Measurements from ENCODE around the gene RAB11FIP5.
"Not testable (repeated sequence)": the region's sequence is repeated elsewhere in the genome, so short reads cannot be mapped to it uniquely, and the experiment has no call there.

RAB11FIP5 gene

DNA sequence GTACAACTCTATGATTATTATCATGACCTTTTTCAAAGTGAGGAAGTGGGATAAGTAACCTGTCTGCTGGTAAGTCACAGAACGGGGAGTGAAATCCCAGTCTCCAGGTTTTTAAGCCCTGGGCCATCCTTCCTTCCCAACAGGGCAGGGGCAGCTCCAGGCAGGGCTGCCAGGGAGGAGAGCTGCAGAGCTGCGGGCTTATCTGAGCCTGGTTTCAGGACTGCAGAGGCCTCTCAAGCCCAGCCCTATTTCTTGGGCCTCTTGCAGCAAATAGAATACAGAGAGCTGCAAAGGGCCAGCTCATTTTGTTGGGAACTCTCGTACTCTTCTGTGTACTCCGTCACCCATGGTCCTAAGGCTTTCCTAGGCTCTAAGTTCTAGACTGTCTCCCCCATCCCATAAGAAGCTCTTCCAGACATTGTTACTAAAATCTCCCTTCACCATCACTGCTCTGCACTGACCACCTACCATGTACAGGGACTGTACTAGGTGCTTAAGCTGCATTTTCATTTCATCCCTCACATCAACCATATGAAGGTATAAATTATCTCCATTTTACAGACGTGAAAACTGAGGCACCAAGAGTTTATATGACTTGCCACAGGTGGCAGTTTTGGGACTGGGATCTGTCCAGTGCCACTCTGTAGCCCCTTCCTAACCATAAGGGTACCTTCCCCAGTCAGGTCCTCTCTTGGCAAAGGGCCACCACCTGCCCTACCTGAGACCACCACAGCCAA, 3.1 kb downstream of the RAB11FIP5 start:
- no peak for DNase-seq

DNA sequence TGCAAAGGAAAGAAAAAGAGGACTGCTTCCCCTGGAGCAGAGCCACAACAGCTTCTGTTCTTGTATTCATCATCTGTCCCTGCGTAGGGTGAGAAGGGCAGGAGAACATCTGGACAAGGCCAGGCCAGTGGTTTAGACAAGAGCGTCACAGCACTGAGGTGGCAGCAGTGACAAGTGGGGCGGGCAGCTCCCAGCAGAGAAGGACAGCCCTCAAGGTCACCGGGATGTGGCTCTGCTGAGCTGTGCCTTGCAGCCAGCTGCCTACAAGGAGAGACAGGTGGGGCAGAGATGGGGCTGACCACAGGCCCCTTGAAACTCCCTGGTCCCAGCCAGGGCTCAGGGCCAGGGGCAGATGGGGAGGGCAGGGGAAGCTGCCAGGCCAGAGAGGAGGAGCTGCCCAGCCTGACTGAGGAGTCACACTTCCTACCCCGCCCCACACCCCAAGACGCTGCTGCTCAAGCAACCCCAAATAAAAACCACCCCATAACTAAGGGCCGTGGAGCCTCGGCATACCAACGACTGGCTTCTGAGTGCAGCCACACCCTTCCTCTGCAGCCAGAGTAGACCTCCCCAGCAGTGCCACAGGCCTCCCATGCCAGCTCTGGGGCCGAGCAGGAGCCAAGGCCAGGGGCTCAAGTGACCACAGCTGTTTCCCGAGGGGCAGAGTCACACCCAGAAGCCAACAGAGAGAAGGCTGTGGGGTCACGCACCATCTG, 5.4 kb downstream of the RAB11FIP5 start:
- no peak for DNase-seq

DNA sequence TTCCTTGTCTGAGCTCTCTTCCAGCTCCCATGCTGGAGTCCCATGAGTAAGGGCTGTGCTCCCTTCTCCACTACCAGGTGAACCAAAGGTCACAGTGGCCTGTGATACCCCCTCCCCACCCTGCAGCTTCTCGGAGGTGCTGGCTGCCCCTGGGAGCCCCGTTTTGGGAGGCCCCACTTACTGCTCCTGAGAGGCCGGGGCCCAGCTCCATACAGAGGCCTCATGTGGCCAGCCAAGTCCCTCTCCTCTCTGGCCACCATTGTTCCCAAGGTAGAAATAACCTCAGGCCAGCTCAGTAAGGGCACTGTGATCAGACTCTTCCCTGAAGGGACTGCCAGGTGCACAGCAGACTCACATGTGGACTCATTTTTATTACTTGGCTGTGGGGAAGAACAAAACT, 6.0 kb downstream of the RAB11FIP5 start:
- DNase-seq: no peak

DNA sequence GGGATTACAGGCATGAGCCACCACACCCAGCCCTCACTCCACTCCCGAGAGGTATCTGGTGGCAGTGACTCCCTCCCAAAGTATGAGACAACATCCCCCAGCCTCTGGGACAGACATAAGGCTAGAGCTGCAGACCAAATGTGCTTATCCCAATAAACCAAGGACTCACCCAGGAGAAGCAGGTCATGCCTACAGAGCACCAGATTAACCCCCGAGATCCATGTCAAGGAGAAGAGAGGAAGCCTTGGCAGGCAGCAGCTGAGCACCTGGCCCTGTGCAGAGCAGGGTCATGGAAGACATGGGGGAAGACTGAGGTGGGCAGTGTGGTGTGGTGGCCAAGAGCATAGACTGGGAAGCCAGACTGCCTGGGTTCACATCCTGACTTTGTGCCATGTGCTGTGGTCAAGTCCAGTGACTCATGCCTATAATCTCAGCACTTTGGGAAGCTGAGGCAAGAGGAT, 7.2 kb downstream of the RAB11FIP5 start:
- no peak for DNase-seq

DNA sequence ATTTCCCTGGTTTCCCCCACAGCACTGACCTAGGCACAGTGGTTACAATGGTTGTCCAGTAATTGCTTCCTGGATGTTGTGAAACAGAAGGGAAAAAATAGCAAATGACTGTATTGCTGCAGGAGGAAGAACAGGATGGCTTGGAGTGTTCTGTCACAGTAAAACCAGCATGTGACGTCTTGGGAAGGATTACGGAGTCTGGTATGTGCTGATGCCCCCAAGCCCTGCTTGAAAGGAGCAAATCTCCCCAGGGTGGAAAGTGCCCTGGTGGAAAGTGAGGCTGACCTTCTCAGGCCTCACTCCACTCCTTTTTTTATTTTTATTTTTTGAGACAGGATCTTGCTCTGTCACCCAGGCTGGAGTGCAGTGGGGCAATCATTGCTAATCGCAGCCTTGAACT, 7.8 kb downstream of the RAB11FIP5 start:
- DNase-seq: no peak

DNA sequence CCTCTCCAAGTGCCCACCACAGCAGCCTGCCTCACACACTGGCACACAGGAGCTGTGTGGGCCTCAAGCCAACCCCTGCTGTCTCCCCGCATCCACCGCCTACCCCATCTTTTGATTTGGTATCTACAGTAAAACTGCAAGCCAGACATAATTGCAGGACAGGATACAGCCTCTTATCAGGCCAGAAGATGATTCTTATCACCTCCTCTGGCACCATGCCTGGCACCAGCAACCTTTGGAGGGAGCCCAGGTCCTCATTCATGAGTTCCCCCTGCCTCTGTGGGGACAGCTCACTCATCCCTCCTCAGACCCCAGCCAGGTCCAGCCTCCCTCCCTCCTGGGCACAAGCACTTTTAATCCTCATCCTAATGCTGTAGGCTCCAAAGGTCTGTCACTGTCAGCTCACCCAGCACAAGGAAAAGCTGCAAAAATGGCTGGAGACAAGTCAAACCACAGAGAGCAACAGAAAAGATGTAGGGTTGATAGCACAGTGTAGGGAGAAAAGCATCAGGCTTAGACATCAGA, 9.7 kb downstream of the RAB11FIP5 start:
- DNase-seq: no peak

DNA sequence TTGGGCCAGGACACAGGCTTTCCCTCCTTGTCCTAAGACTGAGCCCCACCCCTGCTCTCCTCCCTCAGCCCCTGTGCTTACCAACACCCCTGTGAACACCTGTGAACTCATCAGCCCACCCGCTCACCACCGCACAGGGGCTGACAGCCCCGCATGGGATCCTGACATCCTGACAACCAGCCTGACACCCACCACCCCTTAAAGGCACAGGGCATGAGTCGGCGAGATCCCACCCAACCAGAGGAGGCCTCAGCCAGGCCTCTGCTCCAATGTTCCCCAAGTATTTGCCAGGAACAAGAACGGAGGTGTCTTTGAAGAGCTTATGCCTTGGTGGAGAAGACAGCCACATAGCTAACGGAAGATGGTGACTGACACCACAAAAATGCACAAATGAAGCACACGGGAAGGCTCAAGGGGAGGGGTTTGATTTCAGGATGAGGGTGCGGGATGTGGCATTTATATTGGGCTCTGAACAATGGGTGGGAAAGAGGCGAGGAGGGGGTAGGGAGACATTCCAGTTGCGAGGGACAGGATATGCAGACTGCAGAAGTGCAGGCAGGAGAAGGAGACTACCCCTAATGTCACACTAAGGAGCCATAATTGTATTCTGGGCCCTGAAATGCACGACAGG, 11.0 kb downstream of the RAB11FIP5 start:
- DNase-seq: no peak

DNA sequence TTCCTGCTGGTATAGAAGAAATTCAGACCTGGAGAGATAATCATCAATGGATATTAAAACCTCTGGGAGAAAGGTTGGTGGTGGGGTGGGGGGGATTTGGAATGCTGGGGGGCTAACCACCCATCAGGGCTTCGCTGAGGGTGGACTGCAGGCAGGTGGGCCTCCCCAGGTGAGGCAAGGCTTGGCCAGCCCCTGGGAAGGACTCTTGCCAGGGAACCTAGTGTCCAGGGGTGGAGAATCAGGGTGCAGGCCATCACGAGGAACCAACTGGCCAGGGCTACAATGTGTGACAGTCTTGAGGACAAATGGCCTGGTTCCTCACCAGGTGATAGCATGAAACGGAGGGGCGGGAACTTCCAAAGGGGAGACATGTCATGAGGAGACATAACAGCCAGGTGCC, 11.8 kb downstream of the RAB11FIP5 start:
- DNase-seq: no peak

DNA sequence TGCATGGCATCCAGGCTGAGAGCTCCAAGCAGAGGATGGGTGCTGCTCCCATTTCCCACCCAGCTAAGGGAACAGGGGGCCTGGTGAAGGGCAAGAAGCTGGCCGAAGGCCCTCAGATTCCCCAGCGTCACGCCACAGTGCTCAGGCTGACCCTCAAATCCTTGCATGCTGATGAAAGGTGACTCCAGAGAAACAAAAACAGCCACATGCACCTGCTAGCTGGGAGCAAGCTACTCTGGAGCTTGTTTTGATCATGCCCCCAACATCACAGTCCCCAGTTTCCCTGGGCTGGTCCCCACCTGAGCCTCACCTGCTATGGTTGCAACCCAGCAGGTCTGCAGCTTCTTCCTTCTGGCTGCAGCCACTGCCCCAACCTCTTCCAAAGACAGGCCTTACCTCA, 13.3 kb downstream of the RAB11FIP5 start:
- DNase-seq: no peak

DNA sequence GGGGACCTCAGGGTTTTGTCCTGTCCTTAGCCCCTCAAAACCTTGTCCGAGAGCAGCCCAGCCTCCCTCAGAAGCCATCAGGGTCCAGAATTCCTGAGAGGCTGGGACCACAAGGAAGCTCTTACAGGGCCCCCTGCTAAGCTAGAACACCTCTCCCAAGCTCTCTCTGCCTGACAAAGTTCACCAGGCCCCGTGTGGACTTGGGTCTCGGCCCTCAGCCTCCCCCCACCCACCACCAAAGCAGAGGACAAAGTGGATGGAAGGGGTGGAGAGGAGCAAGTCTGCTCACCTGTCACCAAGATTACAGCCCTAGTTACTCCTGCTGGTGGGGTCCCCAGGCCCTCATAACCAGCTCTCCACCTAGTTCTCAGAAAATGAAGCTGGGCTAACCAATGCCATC, 16.8 kb downstream of the RAB11FIP5 start:
- no peak for DNase-seq

DNA sequence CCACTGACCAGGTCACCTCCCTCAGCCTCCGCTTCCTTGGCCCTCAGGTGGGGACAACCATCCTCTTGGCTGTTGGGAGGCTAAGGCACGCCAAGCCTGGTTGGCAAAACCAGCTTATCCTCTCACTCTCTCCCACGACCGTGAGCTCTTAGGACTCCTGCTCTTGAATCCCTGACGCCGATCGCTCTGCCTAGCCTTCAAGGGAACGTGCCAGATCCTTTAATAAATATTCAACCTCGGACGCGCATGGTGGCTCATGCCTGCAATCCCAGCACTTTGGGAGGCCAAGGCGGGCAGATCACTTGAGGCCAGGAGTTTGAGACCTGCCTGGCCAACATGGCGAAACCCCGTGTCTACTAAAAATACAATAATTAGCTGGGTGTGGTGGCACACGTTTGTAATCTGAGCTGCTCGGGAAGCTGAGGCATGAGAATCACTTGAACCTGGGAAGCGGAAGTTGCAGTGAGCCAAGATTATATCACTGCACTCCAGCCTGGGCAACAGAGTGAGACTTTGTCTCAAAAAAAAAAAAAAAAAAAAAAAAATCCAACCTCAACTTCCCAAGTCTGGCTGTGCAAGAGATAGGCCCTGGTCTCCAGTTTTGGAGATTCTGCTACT, 19.0 kb downstream of the RAB11FIP5 start:
- DNase-seq: not testable (repeated sequence)

DNA sequence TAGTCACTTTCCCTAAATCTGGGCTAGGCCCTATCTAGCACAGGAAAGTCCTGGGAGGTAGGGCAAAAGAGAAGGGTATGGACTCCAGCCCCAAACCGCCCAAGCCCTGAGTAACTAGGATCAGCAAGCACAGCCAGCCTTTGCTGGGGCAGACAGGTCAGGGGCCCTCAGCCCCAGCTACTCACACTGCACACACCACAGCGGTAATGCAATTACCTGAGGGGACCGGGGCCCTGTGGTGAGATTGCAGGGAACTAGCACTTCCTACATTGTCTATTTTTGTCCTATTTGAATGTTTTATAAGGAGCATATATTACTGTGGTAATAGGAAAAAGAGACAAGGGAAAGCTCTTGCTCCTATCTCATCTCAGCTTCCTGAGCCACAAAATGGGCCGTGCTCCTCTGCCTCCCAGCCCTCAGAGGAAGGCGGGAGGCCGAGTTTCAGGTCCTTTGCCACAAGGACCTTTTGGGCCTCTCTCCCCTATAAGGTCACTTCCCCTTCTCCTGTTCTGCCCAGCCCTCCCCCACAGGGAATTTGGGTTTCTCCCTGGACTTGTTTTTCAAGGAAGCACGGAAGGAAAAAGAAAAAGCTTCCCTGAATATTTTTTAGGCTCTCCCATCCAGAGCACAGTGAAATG, 20.5 kb downstream of the RAB11FIP5 start:
- DNase-seq: no peak

DNA sequence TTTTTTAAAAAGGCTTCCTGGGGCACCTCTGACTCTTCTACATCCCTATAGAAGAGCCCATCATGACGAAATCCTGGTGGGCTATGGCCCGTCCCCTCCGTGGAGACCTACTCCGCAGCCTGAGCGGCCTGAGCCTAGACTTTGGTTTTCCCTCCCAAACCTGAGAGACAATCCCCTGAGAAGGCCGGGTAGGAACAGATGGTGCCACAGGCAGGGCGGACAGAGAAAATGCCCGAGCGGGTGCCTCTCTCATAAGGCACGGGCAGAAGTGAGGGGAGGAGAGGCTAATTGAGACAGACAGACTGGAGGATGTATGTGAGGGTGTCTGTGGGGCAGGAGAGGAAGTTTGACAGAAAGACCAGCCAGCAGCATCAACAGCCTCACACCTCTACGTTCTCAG, 21.1 kb downstream of the RAB11FIP5 start:
- no peak for DNase-seq

DNA sequence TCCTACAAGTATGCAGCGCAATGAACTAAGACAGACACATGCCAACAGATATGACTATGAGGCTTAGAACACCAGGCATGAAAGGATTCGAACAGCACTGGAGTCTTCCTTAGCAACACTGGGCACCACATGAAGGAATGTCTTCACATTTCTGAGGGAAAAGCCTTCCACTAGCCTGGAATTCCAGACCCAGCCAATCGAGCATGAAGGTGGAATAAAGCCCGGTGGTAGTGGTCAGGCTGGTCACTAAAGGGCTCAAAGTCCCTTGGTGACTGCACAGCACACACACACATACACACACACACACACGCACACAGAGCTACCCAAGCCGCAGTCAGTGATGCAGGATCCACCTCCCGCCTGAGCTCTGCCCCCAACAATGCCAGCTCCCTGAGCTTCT, 21.6 kb downstream of the RAB11FIP5 start:
- no peak for DNase-seq

DNA sequence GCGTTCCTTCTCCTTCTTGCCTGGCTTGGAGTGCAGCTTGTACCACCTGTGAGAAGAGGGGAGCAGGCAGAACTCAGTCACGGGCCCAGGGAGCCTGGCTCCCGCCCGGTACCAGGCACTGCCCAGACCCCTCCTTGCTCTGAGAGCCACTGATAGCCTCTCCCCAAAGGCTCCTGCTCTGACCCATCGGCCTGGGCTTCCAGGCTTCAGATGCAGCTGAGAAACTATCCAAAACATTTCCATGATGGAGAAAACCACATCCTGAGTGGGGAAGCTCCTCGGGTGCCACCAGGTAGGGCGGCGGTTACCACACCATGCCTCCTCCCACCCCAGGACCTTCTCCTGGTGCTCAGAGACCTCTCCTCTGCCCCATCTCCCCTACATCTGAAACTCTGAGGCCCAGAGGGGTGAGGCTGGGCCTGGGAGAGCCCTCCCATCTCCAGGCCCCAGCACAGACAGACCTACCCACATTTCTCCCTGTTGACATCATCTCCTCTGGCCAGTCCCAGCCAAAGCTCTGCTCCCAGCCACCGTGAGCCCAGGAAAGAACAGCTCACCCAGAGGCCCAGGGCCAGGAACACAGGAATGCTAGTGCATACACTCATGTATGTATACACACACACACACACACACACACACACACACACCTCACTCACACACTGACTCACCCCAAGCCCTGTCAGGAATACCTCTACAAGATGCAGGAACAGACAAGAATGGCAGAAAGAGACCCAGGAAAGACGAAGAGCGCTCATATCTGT, 23.3 kb downstream of the RAB11FIP5 start:
- no peak for DNase-seq

DNA sequence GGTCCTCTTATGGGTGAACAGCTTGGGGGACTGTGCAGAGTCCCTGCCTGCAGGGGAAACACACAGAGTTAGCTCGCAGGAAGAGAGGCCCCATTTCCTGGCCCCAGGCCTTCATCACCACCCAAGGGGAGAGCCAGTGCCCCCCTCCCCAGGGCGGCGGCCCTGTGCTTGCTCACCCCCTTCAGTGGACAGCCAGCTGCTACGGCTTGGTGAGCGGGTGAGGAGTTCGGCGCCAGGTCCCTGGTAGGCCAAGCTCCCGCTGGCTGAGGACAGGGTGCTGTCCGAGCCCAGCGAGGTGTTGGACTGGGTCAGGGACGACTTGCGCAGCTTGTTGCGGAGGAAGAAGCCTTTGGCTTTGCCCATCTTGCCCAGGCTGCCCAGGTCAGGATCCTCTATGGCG, 24.0 kb downstream of the RAB11FIP5 start:
- DNase-seq: no peak

DNA sequence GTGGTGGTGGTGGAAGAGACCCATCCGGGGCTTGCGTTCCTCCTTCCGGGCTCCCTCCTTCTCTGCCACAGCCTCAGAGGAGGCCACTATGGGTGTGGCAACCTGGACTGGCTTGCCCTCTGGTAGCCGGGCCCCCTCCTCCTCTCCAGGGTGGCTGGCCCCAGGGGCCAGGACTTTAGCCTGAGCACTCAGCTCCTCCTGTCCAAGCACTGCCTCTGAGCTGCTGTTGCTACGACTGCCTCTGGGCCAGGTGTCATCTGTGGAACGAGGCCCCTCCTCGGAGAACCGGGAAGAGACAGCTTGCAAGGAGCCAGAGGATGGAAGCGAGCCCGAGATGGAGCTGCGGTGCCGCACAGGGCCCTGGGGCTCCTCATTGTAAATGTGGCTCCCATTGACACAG, 24.5 kb downstream of the RAB11FIP5 start:
- no peak for DNase-seq

DNA sequence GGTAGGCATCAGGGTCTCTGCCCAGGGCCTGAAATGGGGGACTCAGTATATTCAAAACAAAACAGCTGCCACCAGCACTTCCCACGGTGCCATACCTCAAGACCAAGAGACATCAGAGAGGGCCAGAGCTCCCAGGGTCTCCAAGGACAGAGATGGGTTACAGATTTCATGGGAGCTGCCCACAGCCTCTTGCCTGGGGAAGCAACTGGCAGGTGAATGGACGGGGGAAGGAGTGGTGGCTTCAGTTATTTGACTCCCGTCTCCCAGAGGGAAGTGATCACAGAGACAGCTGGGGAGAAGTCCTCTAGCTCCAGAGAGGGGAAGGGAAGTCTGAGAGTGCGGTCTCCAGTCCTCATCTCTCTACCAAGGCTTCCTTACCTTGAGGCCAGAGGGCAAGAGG, 25.4 kb downstream of the RAB11FIP5 start:
- no peak for DNase-seq

DNA sequence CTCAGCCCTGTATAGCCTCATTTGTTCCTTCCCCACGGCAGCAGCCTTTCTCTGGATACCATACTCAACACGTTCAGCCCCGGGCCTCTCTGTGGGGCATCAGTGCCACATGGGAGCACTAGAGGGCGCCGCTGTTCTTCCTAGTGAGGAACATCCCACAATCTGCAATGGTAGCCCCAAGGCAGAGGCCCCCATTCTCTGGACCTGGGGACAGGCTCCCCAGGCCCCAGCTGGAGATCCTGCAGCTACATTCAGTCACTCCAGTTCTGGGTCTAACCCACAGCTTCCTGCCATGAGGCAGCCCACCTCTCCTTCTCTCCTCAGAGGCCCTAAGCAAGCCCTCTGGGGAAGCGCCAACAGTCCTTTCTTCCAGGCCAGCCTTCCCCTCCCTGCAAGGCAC, 27.1 kb downstream of the RAB11FIP5 start:
- no peak for DNase-seq

DNA sequence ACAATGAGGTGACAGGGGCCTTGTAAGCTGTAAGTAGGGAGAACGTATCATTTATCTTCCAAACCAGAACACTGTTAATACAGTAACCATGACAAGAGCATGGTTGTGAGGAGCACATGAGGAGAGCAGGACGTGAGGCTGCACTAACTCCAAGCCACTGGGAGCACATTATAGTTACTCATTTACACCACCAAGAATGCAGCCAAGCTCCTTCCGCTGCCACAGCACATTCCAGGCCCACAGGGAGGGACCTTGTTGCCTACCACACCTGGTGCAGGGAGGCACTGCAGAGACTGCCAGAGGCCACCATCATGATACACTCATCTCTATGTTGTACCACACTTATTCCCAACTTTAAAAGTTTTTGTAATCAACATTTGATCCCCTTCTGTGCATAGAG, 27.8 kb downstream of the RAB11FIP5 start:
- DNase-seq: no peak

DNA sequence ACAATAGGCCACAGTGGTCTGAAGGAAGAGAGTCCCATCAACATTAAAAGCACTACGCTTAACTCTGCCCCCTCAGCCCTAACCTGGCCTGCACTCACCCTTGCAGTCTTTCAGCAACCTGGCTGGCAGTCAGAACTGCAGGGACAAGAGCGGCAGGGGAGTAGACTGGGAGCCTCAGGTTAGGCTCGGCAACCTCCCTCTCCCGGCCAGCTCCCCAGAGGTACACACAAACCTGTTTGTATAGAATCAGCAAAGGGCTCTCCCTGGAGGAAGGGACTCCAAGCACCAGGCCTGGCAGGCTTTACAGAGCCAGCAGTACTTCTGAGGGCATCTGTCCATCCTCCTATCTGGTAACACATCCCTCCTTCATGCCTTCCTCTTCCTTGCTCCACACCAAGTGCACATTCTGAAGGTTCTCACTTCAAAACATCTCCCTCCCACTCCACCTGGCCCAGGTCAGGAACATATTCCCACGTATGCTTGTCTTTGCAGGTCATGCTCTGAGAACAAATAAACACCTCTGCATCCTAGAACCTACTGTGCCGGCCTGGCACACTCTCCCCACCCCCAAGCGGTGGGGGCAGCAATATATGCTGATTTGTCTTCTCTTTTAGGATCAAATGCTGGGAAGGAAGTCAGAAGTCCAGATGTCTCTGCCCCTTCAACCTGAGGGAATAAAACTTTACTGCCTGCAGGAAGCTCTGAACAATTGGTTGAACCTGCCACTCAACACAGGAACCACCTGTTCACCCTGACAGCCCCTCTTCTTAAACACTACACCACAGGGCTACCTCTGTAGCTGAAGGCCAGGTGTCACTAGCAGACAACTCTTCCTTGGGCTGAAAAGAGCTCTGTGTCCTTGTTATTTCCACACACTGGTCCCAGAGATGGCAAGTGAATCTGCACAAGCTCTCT, 28.6 kb downstream of the RAB11FIP5 start:
- no peak for DNase-seq
